ENCODE results near the gene DYSF.

The DYSF gene

GRCh38 chr2:71575966-71576365 lies 122.6 kb downstream of the DYSF start:
- no peaks in the 10 kb centered on the region; the same call in 1 of the 2 replicates for H3K27me3 ChIP-seq (ENCODE audit: insufficient read depth, low read length)
- no peak overlapping the region for H3K27ac ChIP-seq (ENCODE audit: low read depth, low read length)
- no peak overlapping the region for H2AFZ ChIP-seq (ENCODE audit: low read length, unreplicated experiment)
- H3K4me3 ChIP-seq (ENCODE audit: low read depth, low read length): no peak overlapping the region
- H3K79me2 ChIP-seq (ENCODE audit: control insufficient read depth, insufficient read depth, low read length, unreplicated experiment): no peaks in the 10 kb centered on the region
- no peaks in the 10 kb centered on the region for H3K36me3 ChIP-seq (ENCODE audit: insufficient read depth, low read length)
- H3K4me1 ChIP-seq (ENCODE audit: control insufficient read depth, insufficient read depth, low read length, unreplicated experiment): no peaks in the 10 kb centered on the region

- Histone ChIP-seq H3K4me1 (ENCODE audit: control insufficient read depth, insufficient read depth, low read length, unreplicated experiment) (no peaks in the 10 kb centered on the region), H2AFZ (ENCODE audit: low read length, unreplicated experiment) (no peak overlapping the region), H3K36me3 (ENCODE audit: insufficient read depth, low read length) (no peaks in the 10 kb centered on the region), H3K27ac (ENCODE audit: low read depth, low read length) (no peak overlapping the region), H3K27me3 (ENCODE audit: insufficient read depth, low read length) (no peaks in the 10 kb centered on the region; the same call in 1 of the 2 replicates), H3K4me3 (ENCODE audit: low read depth, low read length) (no peak overlapping the region), H3K79me2 (ENCODE audit: control insufficient read depth, insufficient read depth, low read length, unreplicated experiment) (no peaks in the 10 kb centered on the region)
Measured at GRCh38 chr2:71576541-71576940, 123.2 kb downstream of the DYSF start.

DNA sequence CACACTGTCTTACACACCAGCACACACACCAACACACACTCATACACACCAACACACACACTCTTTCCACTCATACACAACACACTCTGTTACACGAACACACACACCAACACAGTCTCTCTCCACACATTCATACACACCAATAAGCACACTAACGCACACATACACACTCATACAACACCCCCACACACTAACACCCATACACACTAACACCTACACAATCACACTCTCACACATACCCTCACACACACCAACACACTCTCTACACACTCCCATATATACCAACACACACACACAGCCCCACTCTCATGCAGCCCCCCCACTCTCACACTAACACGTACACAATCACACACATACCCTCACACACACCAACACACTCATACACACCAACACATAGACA lies 123.8 kb downstream of the DYSF start:
- Histone ChIP-seq H3K36me3 (ENCODE audit: insufficient read depth, low read length) (no peaks in the 10 kb centered on the region), H3K27ac (ENCODE audit: low read depth, low read length) (no peak overlapping the region), H3K4me3 (ENCODE audit: low read depth, low read length) (no peak overlapping the region), H3K27me3 (ENCODE audit: insufficient read depth, low read length) (no peaks in the 10 kb centered on the region; the same call in 1 of the 2 replicates), H3K4me1 (ENCODE audit: control insufficient read depth, insufficient read depth, low read length, unreplicated experiment) (no peaks in the 10 kb centered on the region), H3K79me2 (ENCODE audit: control insufficient read depth, insufficient read depth, low read length, unreplicated experiment) (no peaks in the 10 kb centered on the region), H2AFZ (ENCODE audit: low read length, unreplicated experiment) (no peak overlapping the region)

DNA sequence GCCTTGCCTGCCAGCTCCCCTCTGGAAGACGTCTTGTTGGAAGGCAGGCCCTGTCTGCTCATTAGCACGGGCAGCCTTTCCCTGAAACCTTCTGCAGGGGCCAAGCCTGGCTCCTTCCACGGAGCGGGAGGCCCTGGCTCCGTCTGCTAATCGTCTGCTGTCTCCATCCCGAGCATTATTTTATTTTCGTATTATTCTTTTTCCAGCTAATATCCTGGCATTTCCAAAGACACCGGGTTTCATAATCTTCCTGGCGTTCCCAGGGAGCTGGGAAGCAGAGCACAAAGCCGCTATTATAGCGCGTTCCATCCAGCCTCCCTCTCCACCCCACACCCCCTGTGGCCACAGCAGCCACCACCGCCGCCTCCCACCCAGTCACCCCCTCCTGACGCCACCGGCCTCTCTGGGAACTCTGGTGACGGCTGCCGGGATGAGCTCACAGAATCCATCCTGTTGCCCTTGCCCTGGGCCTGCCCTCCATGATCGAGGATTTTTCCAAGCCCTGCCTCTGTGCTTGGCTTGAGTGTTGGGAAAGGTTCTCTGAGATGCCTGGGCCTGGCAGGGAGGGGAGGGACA lies 125.5 kb downstream of the DYSF start:
- Histone ChIP-seq H2AFZ (ENCODE audit: low read length, unreplicated experiment) (peak overlapping the region; percentile 38), H3K27me3 (ENCODE audit: insufficient read depth, low read length) (no peaks in the 10 kb centered on the region; the same call in 1 of the 2 replicates), H3K79me2 (ENCODE audit: control insufficient read depth, insufficient read depth, low read length, unreplicated experiment) (no peaks in the 10 kb centered on the region), H3K27ac (ENCODE audit: low read depth, low read length) (no peak overlapping the region), H3K36me3 (ENCODE audit: insufficient read depth, low read length) (no peaks in the 10 kb centered on the region), H3K4me1 (ENCODE audit: control insufficient read depth, insufficient read depth, low read length, unreplicated experiment) (no peaks in the 10 kb centered on the region), H3K4me3 (ENCODE audit: low read depth, low read length) (no peak overlapping the region; the same call in 1 of the 2 replicates)

DNA sequence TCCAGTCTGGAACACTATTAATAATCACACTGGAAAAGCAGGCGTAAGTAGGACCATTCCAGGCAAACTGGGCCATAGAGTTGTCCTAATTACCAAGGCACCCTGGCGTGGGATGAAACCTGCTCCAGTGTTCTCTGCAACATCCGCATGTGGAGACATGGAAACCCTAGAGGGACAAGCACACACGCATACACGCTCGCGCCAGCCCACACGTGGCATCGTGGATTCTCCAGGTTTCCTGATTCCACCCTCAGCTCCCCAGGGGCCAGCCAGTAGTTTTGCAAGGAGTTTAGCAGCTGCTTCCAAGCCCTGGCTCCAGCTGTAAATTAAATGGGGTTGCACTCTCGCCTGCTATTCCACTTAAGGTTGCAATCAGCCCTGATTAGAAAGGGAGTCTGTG lies 127.7 kb downstream of the DYSF start:
- no peaks in the 10 kb centered on the region for H3K4me1 ChIP-seq (ENCODE audit: control insufficient read depth, insufficient read depth, low read length, unreplicated experiment)
- no peak overlapping the region for H3K4me3 ChIP-seq (ENCODE audit: low read depth, low read length)
- no peak overlapping the region for H2AFZ ChIP-seq (ENCODE audit: low read length, unreplicated experiment)
- no peaks in the 10 kb centered on the region; the same call in 1 of the 2 replicates for H3K27me3 ChIP-seq (ENCODE audit: insufficient read depth, low read length)
- H3K36me3 ChIP-seq (ENCODE audit: insufficient read depth, low read length): no peaks in the 10 kb centered on the region
- H3K79me2 ChIP-seq (ENCODE audit: control insufficient read depth, insufficient read depth, low read length, unreplicated experiment): no peaks in the 10 kb centered on the region
- H3K27ac ChIP-seq (ENCODE audit: low read depth, low read length): no peak overlapping the region

DNA sequence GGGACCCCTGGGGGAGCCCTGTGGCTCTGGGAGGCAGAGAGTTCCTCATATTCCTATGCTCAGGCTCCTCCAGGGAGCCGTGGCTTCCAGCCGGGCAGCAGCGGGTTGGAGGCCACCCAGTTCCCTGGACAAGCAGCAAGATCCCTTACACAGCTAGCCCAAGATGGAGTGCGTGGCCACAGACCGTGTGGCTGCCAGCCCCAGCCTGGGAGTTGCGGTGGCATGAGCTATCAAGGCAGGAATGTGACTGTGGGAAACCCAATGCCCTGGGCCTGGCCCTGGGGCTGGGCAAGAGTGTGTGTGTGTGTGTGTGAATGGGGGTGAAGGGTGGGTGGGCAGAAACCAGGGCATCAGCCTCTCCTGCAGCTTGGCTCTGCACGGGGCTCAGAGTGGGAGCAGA lies 130.5 kb downstream of the DYSF start:
- H3K27ac ChIP-seq (ENCODE audit: low read depth, low read length): no peak overlapping the region
- no peaks in the 10 kb centered on the region for H3K79me2 ChIP-seq (ENCODE audit: control insufficient read depth, insufficient read depth, low read length, unreplicated experiment)
- peaks cover 3% of the 10 kb centered on the region for H3K27me3 ChIP-seq (ENCODE audit: insufficient read depth, low read length)
- H2AFZ ChIP-seq (ENCODE audit: low read length, unreplicated experiment): no peak overlapping the region
- H3K36me3 ChIP-seq (ENCODE audit: insufficient read depth, low read length): no peaks in the 10 kb centered on the region
- no peak overlapping the region for H3K4me3 ChIP-seq (ENCODE audit: low read depth, low read length)
- no peaks in the 10 kb centered on the region for H3K4me1 ChIP-seq (ENCODE audit: control insufficient read depth, insufficient read depth, low read length, unreplicated experiment)

- no peak overlapping the region for H2AFZ ChIP-seq (ENCODE audit: low read length, unreplicated experiment)
- H3K27ac ChIP-seq (ENCODE audit: low read depth, low read length): no peak overlapping the region
- no peak overlapping the region for H3K4me3 ChIP-seq (ENCODE audit: low read depth, low read length)
- H3K36me3 ChIP-seq (ENCODE audit: insufficient read depth, low read length): no peaks in the 10 kb centered on the region
- peaks cover 12% of the 10 kb centered on the region; the same call in 1 of the 2 replicates for H3K27me3 ChIP-seq (ENCODE audit: insufficient read depth, low read length)
- no peaks in the 10 kb centered on the region for H3K79me2 ChIP-seq (ENCODE audit: control insufficient read depth, insufficient read depth, low read length, unreplicated experiment)
- H3K4me1 ChIP-seq (ENCODE audit: control insufficient read depth, insufficient read depth, low read length, unreplicated experiment): no peaks in the 10 kb centered on the region
Measured at GRCh38 chr2:71586471-71586870, 133.1 kb downstream of the DYSF start.

GRCh38 chr2:71587509-71588073 lies 134.2 kb downstream of the DYSF start:
- H3K27me3 ChIP-seq (ENCODE audit: insufficient read depth, low read length): peaks cover 12% of the 10 kb centered on the region; the same call in 1 of the 2 replicates
- H3K27ac ChIP-seq (ENCODE audit: low read depth, low read length): no peak overlapping the region
- H2AFZ ChIP-seq (ENCODE audit: low read length, unreplicated experiment): no peak overlapping the region
- H3K4me1 ChIP-seq (ENCODE audit: control insufficient read depth, insufficient read depth, low read length, unreplicated experiment): no peaks in the 10 kb centered on the region
- no peaks in the 10 kb centered on the region for H3K79me2 ChIP-seq (ENCODE audit: control insufficient read depth, insufficient read depth, low read length, unreplicated experiment)
- H3K4me3 ChIP-seq (ENCODE audit: low read depth, low read length): no peak overlapping the region
- no peaks in the 10 kb centered on the region for H3K36me3 ChIP-seq (ENCODE audit: insufficient read depth, low read length)

- Histone ChIP-seq H3K4me3 (ENCODE audit: low read depth, low read length) (no peak overlapping the region), H2AFZ (ENCODE audit: low read length, unreplicated experiment) (no peak overlapping the region), H3K4me1 (ENCODE audit: control insufficient read depth, insufficient read depth, low read length, unreplicated experiment) (no peaks in the 10 kb centered on the region), H3K27ac (ENCODE audit: low read depth, low read length) (no peak overlapping the region), H3K79me2 (ENCODE audit: control insufficient read depth, insufficient read depth, low read length, unreplicated experiment) (no peaks in the 10 kb centered on the region), H3K36me3 (ENCODE audit: insufficient read depth, low read length) (no peaks in the 10 kb centered on the region), H3K27me3 (ENCODE audit: insufficient read depth, low read length) (peaks cover 12% of the 10 kb centered on the region; the same call in 1 of the 2 replicates)
Measured at GRCh38 chr2:71588497-71589170, 135.3 kb downstream of the DYSF start.

DNA sequence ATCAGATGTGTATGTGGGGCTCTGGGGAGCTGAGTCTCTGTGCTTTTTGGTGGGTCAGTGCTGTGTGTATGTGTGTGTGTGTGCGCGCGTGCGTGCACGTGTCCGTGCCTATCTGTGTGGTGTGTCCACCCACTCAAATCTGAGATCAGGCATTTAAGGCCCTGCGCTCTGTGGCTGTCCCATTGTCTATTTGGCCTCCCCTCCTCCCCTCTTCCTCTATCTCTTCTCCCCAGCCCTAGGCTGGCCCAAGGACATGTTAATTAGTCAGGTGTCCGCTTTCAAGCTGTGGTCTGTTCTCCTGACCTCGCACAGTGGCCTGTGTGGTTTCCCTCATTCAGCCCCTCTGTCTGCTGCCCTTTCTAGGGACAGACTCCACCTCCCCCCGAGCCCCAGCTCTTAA lies 136.4 kb downstream of the DYSF start:
- no peaks in the 10 kb centered on the region for H3K79me2 ChIP-seq (ENCODE audit: control insufficient read depth, insufficient read depth, low read length, unreplicated experiment)
- H2AFZ ChIP-seq (ENCODE audit: low read length, unreplicated experiment): no peak overlapping the region
- no peaks in the 10 kb centered on the region for H3K4me1 ChIP-seq (ENCODE audit: control insufficient read depth, insufficient read depth, low read length, unreplicated experiment)
- H3K36me3 ChIP-seq (ENCODE audit: insufficient read depth, low read length): no peaks in the 10 kb centered on the region
- H3K4me3 ChIP-seq (ENCODE audit: low read depth, low read length): no peak overlapping the region
- H3K27ac ChIP-seq (ENCODE audit: low read depth, low read length): no peak overlapping the region
- H3K27me3 ChIP-seq (ENCODE audit: insufficient read depth, low read length): peaks cover 12% of the 10 kb centered on the region; the same call in 1 of the 2 replicates

DNA sequence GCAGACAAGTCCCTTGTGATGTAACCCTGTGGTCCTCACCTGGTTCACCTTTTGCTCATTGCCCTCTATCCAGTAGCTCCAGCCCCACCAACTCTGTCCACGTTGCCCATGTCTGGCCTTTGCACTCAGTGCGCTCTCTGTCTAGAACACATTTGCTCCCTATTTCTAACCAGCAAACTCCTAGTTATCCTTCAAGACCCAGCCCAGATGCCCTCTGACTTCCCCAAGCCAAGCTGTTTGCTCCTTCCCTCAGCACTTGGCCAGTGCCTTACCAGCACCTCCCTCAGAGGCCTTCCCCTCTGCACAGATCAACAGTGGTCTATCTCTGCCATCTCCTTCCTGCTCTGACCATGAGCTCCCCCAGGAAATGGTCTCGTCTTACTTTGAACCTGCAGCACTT lies 137.7 kb downstream of the DYSF start:
- Histone ChIP-seq H3K4me1 (ENCODE audit: control insufficient read depth, insufficient read depth, low read length, unreplicated experiment) (no peaks in the 10 kb centered on the region), H3K36me3 (ENCODE audit: insufficient read depth, low read length) (no peaks in the 10 kb centered on the region), H3K27ac (ENCODE audit: low read depth, low read length) (no peak overlapping the region), H3K27me3 (ENCODE audit: insufficient read depth, low read length) (peaks cover 12% of the 10 kb centered on the region; the same call in 1 of the 2 replicates), H3K4me3 (ENCODE audit: low read depth, low read length) (no peak overlapping the region), H2AFZ (ENCODE audit: low read length, unreplicated experiment) (no peak overlapping the region), H3K79me2 (ENCODE audit: control insufficient read depth, insufficient read depth, low read length, unreplicated experiment) (no peaks in the 10 kb centered on the region)

Measured in ACC112 (cell line).